Prostate gland (tissue), 2 donors: ENCODE data around the gene PTGES3.

Source experiments
- POLR2A ChIP-seq: fragments of 450-650 bp; IDR thresholded peaks from one replicate; pipeline ENCODE4 v1.6.1; 2016; ENCODE audit warnings: antibody characterized with exemption, mild to moderate bottlenecking
- TF ChIP-seq, protein P1 (sequence below), 4 experiments: fragments of 200-600 bp in 2 of 4; fragments of 450-650 bp in 2 of 4; sonication (generic) in 2 of 4; IDR thresholded peaks; 1 replicate in 3 of 4; 2 replicates in 1 of 4; pipeline ENCODE4 v1.5.1; 2016 to 2019; ENCODE audit warnings: antibody characterized with exemption in 4 of 4, mild to moderate bottlenecking in 2 of 4, moderate library complexity in 2 of 4

DNA sequence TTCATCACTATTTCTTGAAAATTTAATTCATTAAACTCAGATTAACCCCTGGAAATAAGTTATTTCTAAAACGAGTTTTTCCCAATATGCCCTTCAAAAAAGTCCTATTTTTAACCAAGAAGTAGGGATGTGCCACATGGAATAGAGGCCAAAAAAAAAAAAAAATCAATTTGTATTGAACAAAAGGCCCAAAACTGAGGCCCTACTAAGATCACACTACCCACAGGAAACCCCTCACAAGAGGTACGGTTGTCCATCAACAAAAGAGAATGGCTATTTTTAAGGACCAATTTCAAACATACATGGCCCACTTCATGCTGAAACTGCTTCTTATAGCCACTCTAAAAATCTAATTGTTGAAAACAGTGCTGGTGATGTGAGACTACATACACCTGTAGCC, 50.5 kb downstream of the PTGES3 start:
- TF ChIP-seq, protein P1, sequence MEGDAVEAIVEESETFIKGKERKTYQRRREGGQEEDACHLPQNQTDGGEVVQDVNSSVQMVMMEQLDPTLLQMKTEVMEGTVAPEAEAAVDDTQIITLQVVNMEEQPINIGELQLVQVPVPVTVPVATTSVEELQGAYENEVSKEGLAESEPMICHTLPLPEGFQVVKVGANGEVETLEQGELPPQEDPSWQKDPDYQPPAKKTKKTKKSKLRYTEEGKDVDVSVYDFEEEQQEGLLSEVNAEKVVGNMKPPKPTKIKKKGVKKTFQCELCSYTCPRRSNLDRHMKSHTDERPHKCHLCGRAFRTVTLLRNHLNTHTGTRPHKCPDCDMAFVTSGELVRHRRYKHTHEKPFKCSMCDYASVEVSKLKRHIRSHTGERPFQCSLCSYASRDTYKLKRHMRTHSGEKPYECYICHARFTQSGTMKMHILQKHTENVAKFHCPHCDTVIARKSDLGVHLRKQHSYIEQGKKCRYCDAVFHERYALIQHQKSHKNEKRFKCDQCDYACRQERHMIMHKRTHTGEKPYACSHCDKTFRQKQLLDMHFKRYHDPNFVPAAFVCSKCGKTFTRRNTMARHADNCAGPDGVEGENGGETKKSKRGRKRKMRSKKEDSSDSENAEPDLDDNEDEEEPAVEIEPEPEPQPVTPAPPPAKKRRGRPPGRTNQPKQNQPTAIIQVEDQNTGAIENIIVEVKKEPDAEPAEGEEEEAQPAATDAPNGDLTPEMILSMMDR (IDR thresholded peaks at IDR 0.05), result no peak
- TF ChIP-seq POLR2A, result no peak
